IMR-90 (cell line): ENCODE measurements around the gene UNC5A. TPM values are rescaled to one million over a fixed set of nuclear protein-coding genes. Genes with fewer than 3 reads are reported as not detected.
A peak's percentile ranks its signal among the peaks of the same experiment; 100 is the strongest.

Experiments
- ATAC-seq: fragments of 200-7000 bp; cut with Tn5 transposase; 2 replicates; pipeline ENCODE4 v1.9.1; 2020; ENCODE audit warnings: low read depth, mild to moderate bottlenecking, moderate library complexity
- BruUV-seq: library from RNA; stranded (reverse); fragments of 400-500 nt; replicated peaks from 2 replicates; lab custom pipeline; 2021; lab: Mats Ljungman, UMichigan
- CTCF ChIA-PET: fragments of 300-600 bp; formaldehyde crosslinking; extraction: SDS; loops from one replicate; lab custom pipeline; 2021; ENCODE audit warnings: antibody characterized with exemption; lab: Yijun Ruan, JAX
- POLR2A ChIA-PET: fragments of 300-600 bp; sonication (Branson Sonifier 250); formaldehyde crosslinking; loops from one replicate; lab custom pipeline; 2022; ENCODE audit warnings: antibody characterized with exemption; ENCODE audit not compliant: unreplicated experiment; lab: Charles Lee
- DNase-seq: peaks from one replicate; pipeline ENCODE4 v3.0.0; 2013
- H2AFZ ChIP-seq: replicated peaks from 2 replicates; pipeline ENCODE3; 2013; ENCODE audit warnings: low read length, mild to moderate bottlenecking; ENCODE audit not compliant: poor library complexity
- H2AK5ac ChIP-seq: 2 replicates; pipeline ENCODE4 v1.6.1; 2013; ENCODE audit warnings: low read depth, low read length, inconsistent platforms
- H2AK9ac ChIP-seq: replicated peaks from 2 replicates; pipeline ENCODE3; 2013; ENCODE audit warnings: mild to moderate bottlenecking, low read depth, low read length, moderate library complexity; ENCODE audit not compliant: poor library complexity
- H2BK120ac ChIP-seq: 2 replicates; pipeline ENCODE4 v1.6.1; 2013; ENCODE audit warnings: low read depth, low read length, inconsistent platforms
- H2BK15ac ChIP-seq: 3 replicates; pipeline ENCODE4 v1.6.1; 2013; ENCODE audit warnings: low read depth, low read length, inconsistent platforms
- H2BK20ac ChIP-seq: 2 replicates; pipeline ENCODE4 v1.6.1; 2013; ENCODE audit warnings: low read depth, mild to moderate bottlenecking, inconsistent platforms, low read length, moderate library complexity
- H2BK5ac ChIP-seq: 2 replicates; pipeline ENCODE4 v1.6.1; 2013; ENCODE audit warnings: mild to moderate bottlenecking, low read depth, low read length, inconsistent platforms; ENCODE audit not compliant: poor library complexity, severe bottlenecking
- H3K14ac ChIP-seq: replicated peaks from 2 replicates; pipeline ENCODE4 v1.6.1; 2013; ENCODE audit warnings: low read depth, low read length, inconsistent platforms
- H3K18ac ChIP-seq: 2 replicates; pipeline ENCODE4 v1.6.1; 2013; ENCODE audit warnings: low read depth, low read length, control low read depth
- H3K23ac ChIP-seq: 2 replicates; pipeline ENCODE4 v1.6.1; 2013; ENCODE audit warnings: low read depth, low read length, inconsistent platforms
- H3K27ac ChIP-seq: 2 replicates; pipeline ENCODE4 v1.5.1; 2013; ENCODE audit warnings: mild to moderate bottlenecking, control low read depth, low read length; ENCODE audit not compliant: insufficient read depth
- H3K27me3 ChIP-seq: 2 replicates; pipeline ENCODE4 v1.6.1; 2013; ENCODE audit warnings: low read length; ENCODE audit not compliant: control insufficient read depth, insufficient read depth
- H3K36me3 ChIP-seq: 2 replicates; pipeline ENCODE4 v1.6.1; 2013; ENCODE audit warnings: low read length, mixed read lengths; ENCODE audit not compliant: control insufficient read depth, insufficient read depth
- H3K4ac ChIP-seq: 2 replicates; pipeline ENCODE4 v1.6.1; 2013; ENCODE audit warnings: low read depth, low read length, inconsistent platforms
- H3K4me1 ChIP-seq: 2 replicates; pipeline ENCODE4 v1.6.1; 2013; ENCODE audit warnings: low read length, mixed read lengths; ENCODE audit not compliant: control insufficient read depth, insufficient read depth
- H3K4me2 ChIP-seq: 2 replicates; pipeline ENCODE4 v1.6.1; 2013; ENCODE audit warnings: low read depth, mild to moderate bottlenecking, control low read depth, low read length, moderate library complexity
- H3K4me3 ChIP-seq: 2 replicates; pipeline ENCODE4 v1.5.1; 2013; ENCODE audit warnings: low read depth, mild to moderate bottlenecking, control low read depth, low read length, moderate library complexity; ENCODE audit not compliant: insufficient read depth
- H3K56ac ChIP-seq: 2 replicates; pipeline ENCODE4 v1.6.1; 2013; ENCODE audit warnings: low read length, inconsistent platforms; ENCODE audit not compliant: insufficient read depth; ENCODE audit errors: extremely low read depth
- H3K79me1 ChIP-seq, 2 experiments: 2 replicates each; pipeline ENCODE4 v1.6.1; 2013; ENCODE audit warnings: low read length in 2 of 2, inconsistent platforms in 1 of 2, low read depth in 1 of 2
- H3K9ac ChIP-seq: 2 replicates; pipeline ENCODE4 v1.6.1; 2013; ENCODE audit warnings: low read depth, low read length, control low read depth
- H3K9me1 ChIP-seq: 2 replicates; pipeline ENCODE4 v1.6.1; 2013; ENCODE audit warnings: low read length, inconsistent platforms; ENCODE audit not compliant: insufficient read depth
- H3K9me3 ChIP-seq: 2 replicates; pipeline ENCODE4 v1.6.1; 2013; ENCODE audit warnings: low read length; ENCODE audit not compliant: control insufficient read depth, insufficient read depth
- H4K20me1 ChIP-seq: 2 replicates; pipeline ENCODE4 v1.6.1; 2013; ENCODE audit warnings: low read length, inconsistent platforms; ENCODE audit not compliant: insufficient read depth
- H4K5ac ChIP-seq: 2 replicates; pipeline ENCODE4 v1.6.1; 2013; ENCODE audit warnings: mild to moderate bottlenecking, low read depth, low read length, control low read depth
- H4K8ac ChIP-seq, 2 experiments: 2 replicates each; pipeline ENCODE4 v1.6.1; 2013; ENCODE audit warnings: low read depth in 2 of 2, low read length in 2 of 2, control low read depth in 1 of 2, inconsistent platforms in 1 of 2
- H4K91ac ChIP-seq: 2 replicates; pipeline ENCODE4 v1.6.1; 2013; ENCODE audit warnings: low read depth, low read length, inconsistent platforms; ENCODE audit not compliant: insufficient read depth
- CTCF ChIP-seq: conservative IDR thresholded peaks from 2 replicates; pipeline ENCODE4 v1.5.1; 2012; ENCODE audit warnings: mild to moderate bottlenecking, low read depth, low read length, improper control_type of control experiment
- ELK1 ChIP-seq: fragments of 150-350 bp; IDR thresholded peaks from 2 replicates; pipeline ENCODE4 v1.6.1; 2016; ENCODE audit warnings: low read depth, mild to moderate bottlenecking, low read length, moderate library complexity, borderline replicate concordance
- MXI1 ChIP-seq: IDR thresholded peaks from 2 replicates; pipeline ENCODE4 v1.6.1; 2012; ENCODE audit warnings: low read depth, mild to moderate bottlenecking, low read length, moderate library complexity, borderline replicate concordance
- NFE2L2 ChIP-seq: fragments of 150-350 bp; IDR thresholded peaks from 2 replicates; pipeline ENCODE4 v1.6.1; 2016; ENCODE audit warnings: low read depth, mild to moderate bottlenecking, low read length
- WGBS, 2 experiments: methylation state at CpG; one replicate each; pipeline versions ENCODE4 v1.1.5 to v1.1.7; 2013; ENCODE audit warnings: missing lambda C conversion rate in 2 of 2; ENCODE audit not compliant: insufficient read length in 1 of 2; ENCODE audit errors: extremely low coverage in 2 of 2; 5-methylcytosine and 5-hydroxymethylcytosine counted together
- dilution Hi-C: fragments of 300-500 bp; cut with HindIII; formaldehyde crosslinking; loops from one replicate; pipeline ENCODE4 v1.14.3; 2018; ENCODE audit warnings: low sequenced_read_pairs; ENCODE audit not compliant: unreplicated experiment
- in situ Hi-C: fragments of 300-500 bp; cut with MboI; formaldehyde crosslinking; loops from 3 replicates; pipeline ENCODE4 v1.14.3; 2019; ENCODE audit warnings: low sequenced_read_pairs, inconsistent platforms, mixed read lengths
- intact Hi-C: fragments of 100-400 bp; cut with micrococcal nuclease; formaldehyde crosslinking; loops from 2 replicates; pipeline ENCODE4 v1.10.0; 2022
- polyA plus RNA-seq, 3 experiments: library from polyadenylated mRNA; depleted of rRNA; stranded (reverse); fragments of >200 nt; gene quantifications; 2 replicates each; pipeline ENCODE4 v1.2.3, GENCODE V29; 2012; ENCODE audit warnings: low replicate concordance in 1 of 3
- total RNA-seq: library from RNA; depleted of rRNA; stranded (reverse); fragments of >200 nt; gene quantifications from 2 replicates; pipeline ENCODE4 v1.2.3, GENCODE V29; 2012

Gene UNC5A
- total and polyA plus RNA-seq, 2 of the 4 experiments (the other 2 are of a cell fraction): not detected

- POLR2A ChIA-PET: no interaction called here
Observed at GRCh38 chr5:176881021-176881749, 70.8 kb downstream of the UNC5A start.

More at GRCh38 chr5:176881021-176881749, 70.8 kb downstream of the UNC5A start:
- H2BK15ac ChIP-seq: no peak overlapping the region
- no peak overlapping the region for H3K23ac ChIP-seq
- no peak overlapping the region for H3K14ac ChIP-seq
- no peak overlapping the region for H2BK120ac ChIP-seq
- in situ Hi-C loops: no loop called here
- DNase-seq (no peak), ATAC-seq (no peak)
- TF ChIP-seq MXI1: no peak
- TF ChIP-seq ELK1: no peak
- TF ChIP-seq NFE2L2: no peak
- TF ChIP-seq CTCF: no peak
- H3K27ac ChIP-seq: no peak overlapping the region
- no peaks in the 10 kb centered on the region for H3K36me3 ChIP-seq
- H4K5ac ChIP-seq: no peak overlapping the region
- no peak overlapping the region for H3K56ac ChIP-seq
- H2AFZ ChIP-seq: no peak overlapping the region
- H4K20me1 ChIP-seq: no peaks in the 10 kb centered on the region
- no peak overlapping the region for H3K9ac ChIP-seq
- H3K4me3 ChIP-seq: no peak overlapping the region
- H3K4me1 ChIP-seq: no peaks in the 10 kb centered on the region
- H3K4me2 ChIP-seq: no peak overlapping the region
- H3K9me1 ChIP-seq: no peaks in the 10 kb centered on the region
- H4K91ac ChIP-seq: no peak overlapping the region
- H2AK9ac ChIP-seq: peak overlapping the region; percentile 52
- WGBS, 2 experiments: 78% methylated on average over 6 of the region's 28 CpGs; no CpG with 5 or more reads in 1 of the 2 experiments
- H2AK5ac ChIP-seq: no peak overlapping the region
- dilution Hi-C loops: no loop called here
- intact Hi-C loops: no loop called here
- H3K27me3 ChIP-seq: peaks cover 54% of the 10 kb centered on the region
- no peak overlapping the region for H3K4ac ChIP-seq
- no peak overlapping the region for H3K18ac ChIP-seq
- H2BK5ac ChIP-seq: no peak overlapping the region
- H2BK20ac ChIP-seq: no peak overlapping the region
- no TSS peak for BruUV-seq
- no peak overlapping the region for H4K8ac ChIP-seq
- CTCF ChIA-PET: no interaction called here
- H3K9me3 ChIP-seq: no peaks in the 10 kb centered on the region
- H3K79me1 ChIP-seq: no peaks in the 10 kb centered on the region
